Heart left ventricle (tissue), 16 donors: ENCODE results near the gene SUPT5H. TPM values are rescaled to one million over a fixed set of nuclear protein-coding genes. Genes with fewer than 3 reads are reported as not detected.

Experiments
- ATAC-seq, 4 donors: fragments of 200-7000 bp; cut with Tn5 transposase; one replicate each; pipeline ENCODE4 v1.9.1; 2020 to 2022; ENCODE audit warnings: moderate library complexity in 4 of 4, mild to moderate bottlenecking in 3 of 4, moderate number of reproducible peaks in 1 of 4
- DNase-seq, 5 donors: peaks; one replicate each; pipeline ENCODE4 v3.0.0-alpha.2; 2020
- H3K27ac ChIP-seq, 12 donors: fragments of 200-600 bp; sonication (generic) in 4 of 12; one replicate each; pipeline versions ENCODE4 v1.5.0 to v1.8.0; 2016 to 2022; ENCODE audit warnings: mild to moderate bottlenecking in 2 of 12
- H3K27me3 ChIP-seq, 9 donors: fragments of 200-600 bp; sonication (generic) in 2 of 9; one replicate each; pipeline versions ENCODE4 v1.5.1 to v1.8.0; 2016 to 2022; ENCODE audit warnings: mild to moderate bottlenecking in 3 of 9
- H3K36me3 ChIP-seq, 9 donors: fragments of 200-600 bp; sonication (generic) in 2 of 9; one replicate each; pipeline versions ENCODE4 v1.5.0 to v1.8.0; 2018 to 2022; ENCODE audit warnings: mild to moderate bottlenecking in 2 of 9
- H3K4me1 ChIP-seq, 12 donors: fragments of 200-600 bp; sonication (generic) in 4 of 12; one replicate each; pipeline versions ENCODE4 v1.5.0 to v1.8.0; 2016 to 2022; ENCODE audit warnings: mild to moderate bottlenecking in 3 of 12
- H3K4me3 ChIP-seq, 12 donors: fragments of 200-600 bp; sonication (generic) in 4 of 12; one replicate each; pipeline versions ENCODE4 v1.5.0 to v1.8.0; 2017 to 2022; ENCODE audit warnings: mild to moderate bottlenecking in 9 of 12, moderate library complexity in 4 of 12
- H3K9me3 ChIP-seq, 12 donors: fragments of 200-600 bp; sonication (generic) in 4 of 12; one replicate each; pipeline versions ENCODE4 v1.5.0 to v1.8.0; 2016 to 2022; ENCODE audit warnings: mild to moderate bottlenecking in 1 of 12
- POLR2A ChIP-seq, 2 donors: fragments of 450-650 bp; IDR thresholded peaks; one replicate each; pipeline ENCODE4 v1.6.1; 2017; ENCODE audit warnings: antibody characterized with exemption in 2 of 2, mild to moderate bottlenecking in 2 of 2, moderate library complexity in 2 of 2
- WGBS, 4 donors: extraction: QIAGEN DNeasy Blood & Tissue Kit in 2 of 4; methylation state at CpG; one replicate each; pipeline versions ENCODE4 v1.1.5 to v1.1.7; 2013 to 2018; 5-methylcytosine and 5-hydroxymethylcytosine counted together
- intact Hi-C, 10 donors: fragments of 100-400 bp; cut with DNase I; formaldehyde crosslinking; loops; one replicate each; pipeline versions ENCODE4 v1.11.1 to v1.14.2; 2022
- polyA plus RNA-seq, 2 donors: library from polyadenylated mRNA; stranded (reverse); fragments of 200-250 nt; gene quantifications; one replicate each; pipeline ENCODE4 v1.2.3, GENCODE V29; 2013
- total RNA-seq, 9 donors: library from RNA; depleted of rRNA in 2 of 9; stranded (reverse); fragments of >200 nt in 2 of 9; fragmentation: NEBNext Ultra II Directional in 3 of 9; extraction: Animal tissue kit (Norgen Biotek cat#: 25700) in 3 of 9; gene quantifications; one replicate each; pipeline versions ENCODE4 v1.1.0 to v1.2.4, GENCODE V29; 2016 to 2023
- TF ChIP-seq, protein P1 (sequence below), 12 donors: fragments of 200-600 bp; sonication (generic) in 4 of 12; IDR thresholded peaks; one replicate each; pipeline versions ENCODE4 v1.5.0 to v1.8.0; 2018 to 2022; ENCODE audit warnings: antibody characterized with exemption in 12 of 12, mild to moderate bottlenecking in 5 of 12
- donor health status: ischemic (EF 13 %, LVEDD 7.1; RV severe dilation, severe dysfunction).
- donor health status: healthy with polysubstance abuse.
- donor health status: DM: no; HTN: yes; CAD: no.
- donor health status: DM: no; HTN: no; CAD: no.
- donor health status: ischemic (EF 25% LVEDD 6.9; RV normal size, moderate dysfunction).
- donor health status: ischemic (EF 25% LVEDD 5.7; RV mildly dilated, moderate dysfunction).
- donor health status: healthy.
- donor health status: DM: yes; HTN: yes; CAD: no.
- donor health status: ischemic (EF 35%, LVEDD 5.7; RV mildly dilated, moderate dysfunction).
- donor health status: nonischemic (EF 11% LVEDD 7.7; RV severe dilation, severe dysfunction).
- donor health status: DM: yes; HTN: yes; CAD: no.
- donor health status: PGD.
- donor health status: ischemic (EF 29% LVEDD 5.4; RV normal size, mild dysfunction).
- donor health status: nonischemic (EF 23%, LVEDD 6.1; RV moderate dilation, normal function).

Gene SUPT5H
- total and polyA plus RNA-seq, 11 donors = 63.8 to 113 (median 81.7) TPM

DNA sequence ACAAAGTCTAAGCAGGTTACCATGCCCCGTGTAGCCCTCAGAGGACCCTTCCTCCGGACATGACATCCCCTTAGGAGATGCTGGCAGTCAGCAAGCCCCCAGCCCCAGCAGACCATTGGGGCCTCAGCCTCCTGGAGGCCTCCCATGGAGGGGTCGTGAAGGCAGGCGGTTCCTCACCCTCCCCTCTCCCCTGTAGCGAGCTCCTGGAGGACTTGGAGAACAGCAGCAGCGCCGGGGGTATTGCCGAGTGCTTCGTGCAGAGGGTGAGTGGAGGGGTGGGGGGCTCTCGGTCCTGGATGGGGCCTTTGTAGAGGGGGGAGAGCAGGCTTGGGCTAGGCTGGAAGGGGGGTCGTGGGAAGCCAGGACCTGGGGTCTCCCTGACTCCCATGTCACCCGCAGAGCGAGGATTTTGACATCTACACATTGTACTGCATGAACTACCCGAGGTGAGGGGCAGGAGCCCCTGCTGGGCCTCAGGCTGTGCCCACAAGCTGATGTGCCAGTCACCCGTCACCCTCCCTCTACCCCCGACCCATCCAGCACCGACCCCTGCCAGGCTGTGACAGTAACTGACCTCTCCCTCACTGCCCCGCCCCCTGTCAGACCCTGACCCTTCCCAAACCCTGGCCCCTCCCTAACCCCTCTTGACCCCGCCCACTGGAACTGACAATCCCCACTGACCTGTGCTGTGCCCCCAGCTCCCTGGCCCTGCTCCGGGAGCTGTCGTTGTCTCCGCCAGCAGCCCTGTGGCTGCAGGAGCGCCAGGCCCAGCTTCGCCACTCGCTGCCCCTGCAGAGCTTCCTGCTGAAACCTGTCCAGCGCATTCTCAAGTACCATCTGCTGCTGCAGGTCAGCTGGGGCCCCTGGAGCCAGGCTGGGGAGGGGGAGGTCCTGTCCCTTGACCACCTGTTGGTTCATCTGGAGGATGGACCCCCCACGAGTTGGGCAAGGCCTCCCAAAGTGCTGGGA is 28.9 kb upstream of the SUPT5H start:
- no peak for ATAC-seq
- 81 to 91% (median 84%) methylated on average over 20 to 27 of the region's 27 CpGs for WGBS, 4 donors
- no peak for TF ChIP-seq POLR2A (IDR thresholded peaks at IDR 0.05)
- TF ChIP-seq, protein P1, sequence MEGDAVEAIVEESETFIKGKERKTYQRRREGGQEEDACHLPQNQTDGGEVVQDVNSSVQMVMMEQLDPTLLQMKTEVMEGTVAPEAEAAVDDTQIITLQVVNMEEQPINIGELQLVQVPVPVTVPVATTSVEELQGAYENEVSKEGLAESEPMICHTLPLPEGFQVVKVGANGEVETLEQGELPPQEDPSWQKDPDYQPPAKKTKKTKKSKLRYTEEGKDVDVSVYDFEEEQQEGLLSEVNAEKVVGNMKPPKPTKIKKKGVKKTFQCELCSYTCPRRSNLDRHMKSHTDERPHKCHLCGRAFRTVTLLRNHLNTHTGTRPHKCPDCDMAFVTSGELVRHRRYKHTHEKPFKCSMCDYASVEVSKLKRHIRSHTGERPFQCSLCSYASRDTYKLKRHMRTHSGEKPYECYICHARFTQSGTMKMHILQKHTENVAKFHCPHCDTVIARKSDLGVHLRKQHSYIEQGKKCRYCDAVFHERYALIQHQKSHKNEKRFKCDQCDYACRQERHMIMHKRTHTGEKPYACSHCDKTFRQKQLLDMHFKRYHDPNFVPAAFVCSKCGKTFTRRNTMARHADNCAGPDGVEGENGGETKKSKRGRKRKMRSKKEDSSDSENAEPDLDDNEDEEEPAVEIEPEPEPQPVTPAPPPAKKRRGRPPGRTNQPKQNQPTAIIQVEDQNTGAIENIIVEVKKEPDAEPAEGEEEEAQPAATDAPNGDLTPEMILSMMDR (IDR thresholded peaks at IDR 0.05) = no peak
- H3K36me3 ChIP-seq = peaks cover 0 to 57% (median 48%) of the 10 kb centered on the region in 9 donors
- H3K27ac ChIP-seq = peak overlapping the region in 5 of 12 donors; percentile 28 to 99 (median 58)
- peaks cover 0 to 44% (median 20%) of the 10 kb centered on the region in 12 donors for H3K4me1 ChIP-seq
- H3K4me3 ChIP-seq = peak overlapping the region in 8 of 12 donors; percentile 77 to 100 (median 91)
- H3K27me3 ChIP-seq = peaks cover 0 to 5% (median 0%) of the 10 kb centered on the region in 9 donors
- DNase-seq = no peak
- no peaks in the 10 kb centered on the region for H3K9me3 ChIP-seq
- intact Hi-C loops = loop anchor here in 3 of 10 donors (10.0 kb wide), 2 partner anchors 118 to 292 kb away; partner anchors contain the start of genes PAK4 (in 2 of the 3) and EID2B (in 1 of the 3)

DNA sequence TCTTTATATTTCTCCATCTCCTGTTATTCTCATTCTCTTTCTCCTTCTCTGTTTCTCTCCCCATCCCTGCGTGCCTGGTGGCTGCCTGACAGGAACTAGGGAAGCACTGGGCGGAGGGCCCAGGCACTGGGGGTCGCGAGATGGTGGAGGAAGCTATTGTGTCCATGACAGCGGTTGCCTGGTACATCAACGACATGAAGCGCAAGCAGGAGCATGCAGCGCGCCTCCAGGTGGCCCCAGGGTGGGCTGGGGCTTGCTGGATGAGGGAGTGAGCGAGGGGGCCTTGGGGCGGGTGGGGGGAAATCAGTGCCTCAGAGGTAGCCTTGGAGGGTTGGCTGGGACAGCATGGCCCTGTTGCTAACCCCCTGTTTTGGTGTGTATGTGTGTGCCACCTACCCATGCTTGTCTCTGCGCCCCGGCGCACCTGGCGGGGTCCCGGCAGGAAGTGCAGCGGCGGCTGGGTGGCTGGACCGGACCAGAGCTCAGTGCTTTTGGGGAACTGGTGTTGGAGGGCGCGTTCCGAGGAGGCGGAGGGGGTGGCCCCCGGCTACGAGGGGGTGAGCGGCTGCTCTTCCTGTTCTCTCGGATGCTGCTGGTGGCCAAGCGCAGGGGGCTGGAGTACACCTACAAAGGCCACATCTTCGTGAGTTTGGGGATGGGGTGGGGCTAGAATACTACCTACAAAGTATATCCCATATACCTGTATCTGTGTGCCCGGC is 27.8 kb upstream of the SUPT5H start:
- no peak for DNase-seq
- Histone ChIP-seq H3K27ac (peak overlapping the region in 1 of 12 donors; percentile 14), H3K36me3 (peaks cover 0 to 69% (median 59%) of the 10 kb centered on the region in 9 donors), H3K27me3 (no peaks in the 10 kb centered on the region), H3K9me3 (no peaks in the 10 kb centered on the region), H3K4me3 (no peak overlapping the region), H3K4me1 (peaks cover 0 to 39% (median 17%) of the 10 kb centered on the region in 12 donors)
- TF ChIP-seq, protein P1 (IDR thresholded peaks at IDR 0.05) = no peak
- TF ChIP-seq POLR2A (IDR thresholded peaks at IDR 0.05) = no peak
- intact Hi-C loops = loop anchor here in 3 of 10 donors (10.0 kb wide), 2 partner anchors 117 to 293 kb away; partner anchors contain the start of genes PAK4 (in 2 of the 3) and EID2B (in 1 of the 3)
- ATAC-seq = no peak
- WGBS, 4 donors = 85 to 88% (median 86%) methylated on average over 17 to 30 of the region's 30 CpGs

DNA sequence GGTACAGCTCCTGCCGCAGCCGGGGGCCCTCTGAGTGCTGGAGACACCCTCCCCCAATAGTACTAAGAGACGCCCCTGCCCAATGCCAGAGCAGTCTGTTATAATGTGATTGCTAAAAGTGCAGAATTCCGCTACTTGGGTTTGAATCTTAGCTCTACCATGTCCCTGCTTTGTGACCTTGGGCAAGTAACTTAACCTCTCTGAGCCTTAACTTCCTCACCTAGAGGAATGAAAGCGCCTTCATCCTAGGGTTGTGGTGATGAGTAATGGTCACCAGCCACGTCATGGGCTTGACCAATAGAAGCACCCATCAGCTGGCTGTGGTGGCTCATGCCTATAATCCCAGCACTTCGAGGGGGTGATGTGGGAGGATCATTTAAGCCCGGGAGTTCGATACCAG is 26.4 kb upstream of the SUPT5H start:
- TF ChIP-seq, protein P1 (IDR thresholded peaks at IDR 0.05) = no peak
- TF ChIP-seq POLR2A (IDR thresholded peaks at IDR 0.05) = no peak
- no peak overlapping the region for H3K4me3 ChIP-seq
- no peaks in the 10 kb centered on the region for H3K27me3 ChIP-seq
- peaks cover 0 to 31% (median 16%) of the 10 kb centered on the region in 12 donors for H3K4me1 ChIP-seq
- peaks cover 0 to 82% (median 66%) of the 10 kb centered on the region in 9 donors for H3K36me3 ChIP-seq
- peak overlapping the region in 1 of 12 donors; percentile 3 for H3K27ac ChIP-seq
- intact Hi-C loops = loop anchor here in 3 of 10 donors (10.0 kb wide), 2 partner anchors 116 to 294 kb away; partner anchors contain the start of genes PAK4 (in 2 of the 3) and EID2B (in 1 of the 3)
- H3K9me3 ChIP-seq = no peaks in the 10 kb centered on the region
- 82 to 96% (median 90%) methylated on average over 9 of the region's 9 CpGs for WGBS, 4 donors
- ATAC-seq (no peak), DNase-seq (no peak)
